Activated CD4-positive, alpha-beta T cell treated with anti-CD3 and anti-CD28 coated beads, Interleukin-2, amount 10 ng/mL, durations not matched to agents 7 days and 5 days (primary cell): ENCODE data around the gene FAF2. TPM values are rescaled to one million over a fixed set of nuclear protein-coding genes. Genes with fewer than 3 reads are reported as not detected.
A peak's percentile ranks its signal among the peaks of the same experiment; 100 is the strongest.

Source experiments
- CTCF ChIA-PET: fragments of 350-600 bp; sonication (Branson Sonifier 250); formaldehyde crosslinking; loops from one replicate; lab custom pipeline; 2021; ENCODE audit warnings: antibody characterized with exemption; lab: Charles Lee
- POLR2A ChIA-PET: fragments of 350-600 bp; sonication (Branson Sonifier 250); formaldehyde crosslinking; loops from one replicate; lab custom pipeline; 2021; ENCODE audit warnings: antibody characterized with exemption; lab: Charles Lee
- DNase-seq: peaks from one replicate; pipeline ENCODE4 v3.0.0-alpha.2; 2020
- H3K27ac Mint-ChIP-seq: one replicate; pipeline ENCODE4 v1.8.0; 2021; ENCODE audit warnings: mild to moderate bottlenecking, moderate library complexity, mixed read lengths
- H3K27me3 Mint-ChIP-seq: one replicate; pipeline ENCODE4 v1.8.0; 2021; ENCODE audit warnings: mixed read lengths
- H3K36me3 Mint-ChIP-seq: one replicate; pipeline ENCODE4 v1.8.0; 2021; ENCODE audit warnings: low read depth, mixed read lengths
- H3K4me1 Mint-ChIP-seq: one replicate; pipeline ENCODE4 v1.8.0; 2021; ENCODE audit warnings: mixed read lengths
- H3K4me3 Mint-ChIP-seq: one replicate; pipeline ENCODE4 v1.8.0; 2021; ENCODE audit warnings: mild to moderate bottlenecking, moderate library complexity, mixed read lengths
- H3K9me3 Mint-ChIP-seq: one replicate; pipeline ENCODE4 v1.8.0; 2021; ENCODE audit warnings: mixed read lengths
- total RNA-seq, 2 experiments: library from RNA; stranded (reverse); gene quantifications; one replicate each; pipeline ENCODE4 v1.2.3, GENCODE V29; 2021

Gene FAF2
- total RNA-seq, 2 experiments from 2014 or later = 32.3 to 41.0 TPM

GRCh38 chr5:176530983-176531901 lies 83.1 kb downstream of the FAF2 start:
- ChIA-PET CTCF (interaction anchor here (0.6 to 2.4 kb wide), 8 partner anchors 12 to 1040 kb away, joined by 3 to 13 read pairs (median 4); partner anchors contain the start of gene FAF2), POLR2A (interaction anchor here (0.5 kb wide), 1 partner anchor 65 kb away, joined by 3 read pairs; no protein-coding TSS in a partner anchor)
- Mint-ChIP-seq H3K36me3 (peaks cover 66% of the 10 kb centered on the region), H3K9me3 (no peaks in the 10 kb centered on the region), H3K27me3 (no peaks in the 10 kb centered on the region), H3K27ac (peak overlapping the region; percentile 93), H3K4me3 (peak overlapping the region; percentile 82), H3K4me1 (peaks cover 53% of the 10 kb centered on the region)
- DNase-seq = no peak

GRCh38 chr5:176531902-176532493 lies 83.8 kb downstream of the FAF2 start:
- H3K4me3 Mint-ChIP-seq = peak overlapping the region; percentile 82
- H3K4me1 Mint-ChIP-seq = peaks cover 53% of the 10 kb centered on the region
- no peaks in the 10 kb centered on the region for H3K27me3 Mint-ChIP-seq
- H3K27ac Mint-ChIP-seq = peak overlapping the region; percentile 25
- ChIA-PET CTCF (interaction anchor here (0.6 to 4.8 kb wide), 5 partner anchors 11 to 115 kb away, joined by 3 to 31 read pairs (median 7); partner anchors contain the start of gene FAF2), POLR2A (no interaction called here)
- no peak for DNase-seq
- H3K36me3 Mint-ChIP-seq = peaks cover 62% of the 10 kb centered on the region
- no peaks in the 10 kb centered on the region for H3K9me3 Mint-ChIP-seq

- peak overlapping the region; percentile 94 for H3K4me3 Mint-ChIP-seq
- H3K4me1 Mint-ChIP-seq = peaks cover 53% of the 10 kb centered on the region
- no peak for DNase-seq
- no peaks in the 10 kb centered on the region for H3K9me3 Mint-ChIP-seq
- peaks cover 57% of the 10 kb centered on the region for H3K36me3 Mint-ChIP-seq
- no peaks in the 10 kb centered on the region for H3K27me3 Mint-ChIP-seq
- ChIA-PET POLR2A (no interaction called here), CTCF (interaction anchor here (1.0 to 4.8 kb wide), 4 partner anchors 11 to 171 kb away, joined by 3 to 31 read pairs (median 8); partner anchors contain the start of genes FAF2 and KIAA1191)
- H3K27ac Mint-ChIP-seq = peak overlapping the region; percentile 100
These were observed 84.6 kb downstream of the FAF2 start for GRCh38 chr5:176532795-176533194.

- POLR2A ChIA-PET = no interaction called here
- CTCF ChIA-PET = interaction anchor here (1.0 to 4.8 kb wide), 5 partner anchors 10 to 171 kb away, joined by 3 to 31 read pairs (median 5); partner anchors contain the start of genes FAF2 and KIAA1191
- Mint-ChIP-seq H3K36me3 (peaks cover 51% of the 10 kb centered on the region), H3K9me3 (no peaks in the 10 kb centered on the region), H3K4me3 (peak overlapping the region; percentile 94), H3K4me1 (peaks cover 53% of the 10 kb centered on the region), H3K27me3 (no peaks in the 10 kb centered on the region), H3K27ac (peak overlapping the region; percentile 100)
- DNase-seq = no peak
These were observed 85.2 kb downstream of the FAF2 start for GRCh38 chr5:176533390-176533789.

- DNase-seq = peak; percentile 72
- Mint-ChIP-seq H3K4me1 (peaks cover 56% of the 10 kb centered on the region), H3K36me3 (peaks cover 46% of the 10 kb centered on the region), H3K27me3 (no peaks in the 10 kb centered on the region), H3K27ac (peak overlapping the region; percentile 100), H3K4me3 (peak overlapping the region; percentile 94), H3K9me3 (no peaks in the 10 kb centered on the region)
- ChIA-PET POLR2A (no interaction called here), CTCF (interaction anchor here (0.7 to 4.8 kb wide), 7 partner anchors 9 to 172 kb away, joined by 3 to 31 read pairs (median 5); partner anchors contain the start of genes FAF2 and KIAA1191)
These were observed 85.9 kb downstream of the FAF2 start for GRCh38 chr5:176533894-176534611.

GRCh38 chr5:176534640-176535039 lies 86.5 kb downstream of the FAF2 start:
- ChIA-PET POLR2A (interaction anchor here (0.6 kb wide), 1 partner anchor 82 kb away, joined by 4 read pairs; no protein-coding TSS in a partner anchor), CTCF (interaction anchor here (0.7 to 4.8 kb wide), 5 partner anchors 9 to 118 kb away, joined by 4 to 31 read pairs (median 5); partner anchors contain the start of gene FAF2)
- Mint-ChIP-seq H3K4me1 (peaks cover 54% of the 10 kb centered on the region), H3K27ac (peak overlapping the region; percentile 100), H3K4me3 (peak overlapping the region; percentile 94), H3K27me3 (no peaks in the 10 kb centered on the region), H3K9me3 (no peaks in the 10 kb centered on the region), H3K36me3 (peaks cover 42% of the 10 kb centered on the region)
- no peak for DNase-seq

GRCh38 chr5:176535101-176535663 lies 87.0 kb downstream of the FAF2 start:
- Mint-ChIP-seq H3K4me3 (peak overlapping the region; percentile 94), H3K27me3 (no peaks in the 10 kb centered on the region)
- CTCF ChIA-PET = interaction anchor here (1.1 to 4.8 kb wide), 4 partner anchors 8 to 119 kb away, joined by 3 to 31 read pairs (median 10); partner anchors contain the start of genes CLTB and FAF2

GRCh38 chr5:176535664-176536131 lies 87.5 kb downstream of the FAF2 start:
- Mint-ChIP-seq H3K4me3 (peak overlapping the region; percentile 94), H3K36me3 (peaks cover 40% of the 10 kb centered on the region), H3K4me1 (peaks cover 62% of the 10 kb centered on the region), H3K9me3 (no peaks in the 10 kb centered on the region), H3K27ac (peak overlapping the region; percentile 100), H3K27me3 (no peaks in the 10 kb centered on the region)
- POLR2A ChIA-PET = no interaction called here
- DNase-seq = no peak
- CTCF ChIA-PET = interaction anchor here (0.6 to 4.8 kb wide), 4 partner anchors 14 to 151 kb away, joined by 3 to 31 read pairs (median 4); partner anchors contain the start of genes CLTB and FAF2

More at GRCh38 chr5:176535101-176535663, 87.0 kb downstream of the FAF2 start:
- Mint-ChIP-seq H3K4me1 (peaks cover 57% of the 10 kb centered on the region), H3K27ac (peak overlapping the region; percentile 100), H3K9me3 (no peaks in the 10 kb centered on the region), H3K36me3 (peaks cover 40% of the 10 kb centered on the region)
- POLR2A ChIA-PET = interaction anchor here (0.6 kb wide), 1 partner anchor 82 kb away, joined by 4 read pairs; no protein-coding TSS in a partner anchor
- DNase-seq = peak; percentile 56

- peak overlapping the region; percentile 100 for H3K27ac Mint-ChIP-seq
- H3K4me3 Mint-ChIP-seq = peak overlapping the region; percentile 94
- CTCF ChIA-PET = interaction anchor here (0.6 to 4.8 kb wide), 6 partner anchors 15 to 152 kb away, joined by 3 to 31 read pairs (median 3); partner anchors contain the start of genes CLTB and FAF2
- H3K9me3 Mint-ChIP-seq = no peaks in the 10 kb centered on the region
- DNase-seq = peak; percentile 89
- H3K4me1 Mint-ChIP-seq = peaks cover 65% of the 10 kb centered on the region
- H3K36me3 Mint-ChIP-seq = peaks cover 35% of the 10 kb centered on the region
- POLR2A ChIA-PET = interaction anchor here (0.6 kb wide), 1 partner anchor 88 kb away, joined by 4 read pairs; the partner anchor contains the start of gene FAF2
- no peaks in the 10 kb centered on the region for H3K27me3 Mint-ChIP-seq
These were observed 88.1 kb downstream of the FAF2 start for GRCh38 chr5:176536132-176536901.

GRCh38 chr5:176536902-176537553 lies 88.8 kb downstream of the FAF2 start, which contains the start of gene RNF44:
Gene RNF44, minus strand, starts transcription at chr5:176537402. Its CDS starts 4,930 bp downstream, at chr5:176532472.
- POLR2A ChIA-PET = interaction anchor here (0.8 to 1.3 kb wide), 2 partner anchors 90 to 1020 kb away, joined by 4 read pairs; no protein-coding TSS in a partner anchor
- Mint-ChIP-seq H3K27ac (peak within 1 kb of the TSS; percentile 100), H3K36me3 (peaks cover 29% of the 10 kb centered on the region), H3K27me3 (no peaks in the 10 kb centered on the region), H3K9me3 (no peaks in the 10 kb centered on the region), H3K4me1 (peaks cover 66% of the 10 kb centered on the region), H3K4me3 (peak within 1 kb of the TSS; percentile 94)
- peak; percentile 98 for DNase-seq
- CTCF ChIA-PET = interaction anchor here (0.6 to 4.8 kb wide), 10 partner anchors 10 to 100 kb away, joined by 3 to 31 read pairs (median 4); partner anchors contain the start of gene FAF2
